Body of pancreas (tissue), 4 donors: ENCODE measurements around the gene ADH1B. TPM values are rescaled to one million over a fixed set of nuclear protein-coding genes. Genes with fewer than 3 reads are reported as not detected.
A peak's percentile ranks its signal among the peaks of the same experiment; 100 is the strongest.
"Not testable (repeated sequence)": the region's sequence is repeated elsewhere in the genome, so short reads cannot be mapped to it uniquely, and the experiment has no call there.

Experiments
- ATAC-seq: fragments of 150-250 bp; one replicate; pipeline ENCODE4 v1.9.1; 2016
- DNase-seq, 4 donors: peaks; one replicate each; pipeline ENCODE4 v3.0.0-alpha.2; 2019
- H3K27ac ChIP-seq, 4 donors: fragments of 200-600 bp; sonication (generic); 1 replicate in 3 of 4; 2 replicates in 1 of 4; pipeline versions ENCODE4 v1.5.1 to v1.6.1; 2016 to 2019; ENCODE audit warnings: mild to moderate bottlenecking in 1 of 4, mixed read lengths in 1 of 4, moderate library complexity in 1 of 4
- H3K27me3 ChIP-seq, 2 donors: fragments of 200-600 bp; sonication (generic); one replicate each; pipeline ENCODE4 v1.6.0; 2016; ENCODE audit warnings: mild to moderate bottlenecking in 1 of 2
- H3K36me3 ChIP-seq, 2 donors: fragments of 200-600 bp; sonication (generic); replicated peaks in 1 of 2; 2 replicates each; pipeline ENCODE4 v1.5.1; 2016; ENCODE audit warnings: low read depth in 2 of 2; ENCODE audit not compliant: insufficient read depth in 1 of 2
- H3K4me1 ChIP-seq: fragments of 200-600 bp; sonication (generic); one replicate; pipeline ENCODE4 v1.6.0; 2016
- H3K4me3 ChIP-seq, 2 donors: fragments of 200-600 bp; sonication (generic); 1 replicate in 1 of 2; 2 replicates in 1 of 2; pipeline ENCODE4 v1.5.1; 2016 to 2019
- H3K9me3 ChIP-seq, 3 donors: fragments of 200-600 bp; sonication (generic); 1 replicate in 2 of 3; 2 replicates in 1 of 3; pipeline ENCODE4 v1.5.1; 2016
- CTCF ChIP-seq, 7 experiments: fragments of 450-650 bp in 4 of 7; fragments of 200-600 bp in 3 of 7; sonication (generic) in 3 of 7; IDR thresholded peaks; one replicate each; pipeline ENCODE4 v1.5.1; 2016 to 2019; ENCODE audit warnings: antibody characterized with exemption in 7 of 7
- POLR2A ChIP-seq, 3 donors: fragments of 450-650 bp; IDR thresholded peaks; one replicate each; pipeline ENCODE4 v1.6.1; 2016; ENCODE audit warnings: antibody characterized with exemption in 3 of 3, mild to moderate bottlenecking in 2 of 3
- WGBS, 2 donors: methylation state at CpG; one replicate each; pipeline ENCODE4 v1.1.5; 2017; 5-methylcytosine and 5-hydroxymethylcytosine counted together
- intact Hi-C: fragments of 100-400 bp; cut with DNase I; formaldehyde crosslinking; loops from one replicate; pipeline ENCODE4 v1.15.1; 2023
- total RNA-seq, 2 donors: library from RNA; depleted of rRNA; stranded (reverse); fragments of >200 nt; gene quantifications; one replicate each; pipeline ENCODE4 v1.1.0, GENCODE V29; 2016

Gene ADH1B
- total RNA-seq, 2 donors from 2014 or later: 134 to 306 TPM

GRCh38 chr4:99324979-99325378 lies 3.8 kb upstream of the ADH1B start:
- Histone ChIP-seq H3K36me3 (no peaks in the 10 kb centered on the region), H3K9me3 (peaks cover 0 to 7% (median 0%) of the 10 kb centered on the region in 3 donors), H3K27ac (peak overlapping the region in 1 of 4 donors; percentile 11), H3K4me3 (no peak overlapping the region), H3K4me1 (peaks cover 35% of the 10 kb centered on the region), H3K27me3 (no peaks in the 10 kb centered on the region)
- 9 to 20% methylated on average over 3 of the region's 3 CpGs for WGBS, 2 donors
- intact Hi-C loops: no loop called here
- ATAC-seq (peak; percentile 73), DNase-seq (peak; percentile 50 to 69 (median 62))
- TF ChIP-seq POLR2A (IDR thresholded peaks at IDR 0.05): no peak
- TF ChIP-seq CTCF (IDR thresholded peaks at IDR 0.05): no peak

- no peak overlapping the region for H3K4me3 ChIP-seq
- DNase-seq: no peak
- H3K27ac ChIP-seq: peak overlapping the region in 2 of 4 donors; percentile 11 to 34
- no peaks in the 10 kb centered on the region for H3K36me3 ChIP-seq
- whole genome bisulfite sequencing, 2 donors: 75 to 81% methylated on average over 1 of the region's 1 CpG
- intact Hi-C loops: no loop called here
- peaks cover 0 to 7% (median 0%) of the 10 kb centered on the region in 3 donors for H3K9me3 ChIP-seq
- peaks cover 35% of the 10 kb centered on the region for H3K4me1 ChIP-seq
- H3K27me3 ChIP-seq: no peaks in the 10 kb centered on the region
- TF ChIP-seq POLR2A (IDR thresholded peaks at IDR 0.05): no peak
- TF ChIP-seq CTCF (IDR thresholded peaks at IDR 0.05): no peak
- ATAC-seq: no peak
Observed at GRCh38 chr4:99324361-99324760, 3.2 kb upstream of the ADH1B start.

- H3K4me3 ChIP-seq: no peak overlapping the region
- no peaks in the 10 kb centered on the region for H3K36me3 ChIP-seq
- DNase-seq: peak in 2 of 4 donors; percentile 23 to 46
- 93 to 100% methylated on average over 1 of the region's 1 CpG for WGBS, 2 donors
- peaks cover 35% of the 10 kb centered on the region for H3K4me1 ChIP-seq
- H3K27me3 ChIP-seq: no peaks in the 10 kb centered on the region
- H3K27ac ChIP-seq: peak overlapping the region in 1 of 4 donors; percentile 34
- H3K9me3 ChIP-seq: peaks cover 0 to 7% (median 0%) of the 10 kb centered on the region in 3 donors
- TF ChIP-seq CTCF (IDR thresholded peaks at IDR 0.05) (no peak), POLR2A (IDR thresholded peaks at IDR 0.05) (no peak)
- intact Hi-C loops: no loop called here
- ATAC-seq: peak; percentile 77
Observed at GRCh38 chr4:99323756-99324155, 2.6 kb upstream of the ADH1B start.

- DNase-seq, H3K36me3 ChIP-seq, H3K4me3 ChIP-seq, H3K9me3 ChIP-seq, H3K27me3 ChIP-seq, H3K27ac ChIP-seq, intact Hi-C loops, ATAC-seq: not testable (repeated sequence)
- WGBS, 2 donors: 88 to 92% methylated on average over 8 of the region's 8 CpGs
- H3K4me1 ChIP-seq: peaks cover 15% of the 10 kb centered on the region
Observed at GRCh38 chr4:99317811-99318210, 3.4 kb downstream of the ADH1B start.

GRCh38 chr4:99317354-99317753 lies 3.8 kb downstream of the ADH1B start:
- Histone ChIP-seq H3K4me3 (no peak overlapping the region), H3K27ac (no peak overlapping the region), H3K4me1 (peaks cover 14% of the 10 kb centered on the region), H3K36me3 (no peaks in the 10 kb centered on the region), H3K9me3 (no peaks in the 10 kb centered on the region), H3K27me3 (no peaks in the 10 kb centered on the region)
- intact Hi-C loops: no loop called here
- DNase-seq (no peak), ATAC-seq (no peak)
- no peak for TF ChIP-seq POLR2A (IDR thresholded peaks at IDR 0.05)
- no peak for TF ChIP-seq CTCF (IDR thresholded peaks at IDR 0.05)
- WGBS, 2 donors: 85 to 90% methylated on average over 3 of the region's 3 CpGs
